Hepatocyte (in vitro differentiated cells): Measurements from ENCODE around the gene MYH7B. TPM values are rescaled to one million over a fixed set of nuclear protein-coding genes. Genes with fewer than 3 reads are reported as not detected.

Experiments
- DNase-seq: peaks from one replicate; pipeline ENCODE4 v3.0.0-alpha.2; 2016; ENCODE audit warnings: low spot score
- H2AFZ ChIP-seq: fragments of 200-600 bp; sonication (generic); 2 replicates; pipeline ENCODE4 v1.6.0; 2016; ENCODE audit warnings: antibody characterized with exemption, mild to moderate bottlenecking
- H3K27ac ChIP-seq: fragments of 200-600 bp; sonication (generic); 2 replicates; pipeline ENCODE4 v1.5.1; 2016; ENCODE audit warnings: mild to moderate bottlenecking
- H3K27me3 ChIP-seq: fragments of 200-600 bp; sonication (generic); 2 replicates; pipeline ENCODE4 v1.6.1; 2016
- H3K36me3 ChIP-seq: fragments of 200-600 bp; sonication (generic); replicated peaks from 2 replicates; pipeline ENCODE4 v1.5.1; 2016; ENCODE audit warnings: low read depth; ENCODE audit not compliant: insufficient read depth
- H3K4me1 ChIP-seq: fragments of 200-600 bp; sonication (generic); 2 replicates; pipeline ENCODE4 v1.5.1; 2016; ENCODE audit warnings: mild to moderate bottlenecking, moderate library complexity; ENCODE audit not compliant: insufficient read depth
- H3K4me2 ChIP-seq: fragments of 200-600 bp; sonication (generic); 2 replicates; pipeline ENCODE4 v1.6.0; 2016
- H3K4me3 ChIP-seq: fragments of 200-600 bp; sonication (generic); 2 replicates; pipeline ENCODE4 v1.5.1; 2016; ENCODE audit warnings: mild to moderate bottlenecking
- H3K79me2 ChIP-seq: fragments of 200-600 bp; sonication (generic); 2 replicates; pipeline ENCODE4 v1.6.0; 2017; ENCODE audit warnings: mild to moderate bottlenecking
- H3K9me2 ChIP-seq: fragments of 200-600 bp; sonication (generic); replicated peaks from 2 replicates; pipeline ENCODE4 v1.6.0; 2017; ENCODE audit warnings: mild to moderate bottlenecking; ENCODE audit not compliant: insufficient read depth
- H3K9me3 ChIP-seq: fragments of 200-600 bp; sonication (generic); 2 replicates; pipeline ENCODE4 v1.5.1; 2016; ENCODE audit warnings: low read depth, mild to moderate bottlenecking
- H4K20me1 ChIP-seq: fragments of 200-600 bp; sonication (generic); 2 replicates; pipeline ENCODE4 v1.6.0; 2016; ENCODE audit warnings: mild to moderate bottlenecking; ENCODE audit not compliant: insufficient read depth, poor library complexity, severe bottlenecking
- EZH2 ChIP-seq: fragments of 200-600 bp; sonication (generic); IDR thresholded peaks from 2 replicates; pipeline ENCODE4 v1.6.1; 2016; ENCODE audit warnings: antibody characterized with exemption, mild to moderate bottlenecking, borderline replicate concordance
- EZH2phosphoT487 ChIP-seq: fragments of 200-600 bp; sonication (generic); IDR thresholded peaks from one replicate; pipeline ENCODE4 v1.6.1; 2018; ENCODE audit warnings: antibody characterized with exemption, mild to moderate bottlenecking, low read depth, moderate library complexity; ENCODE audit not compliant: unreplicated experiment, severe bottlenecking
- WGBS: methylation state at CpG from one replicate; pipeline ENCODE4 v1.1.6; 2016; ENCODE audit warnings: low lambda C conversion rate; ENCODE audit errors: missing lambda C conversion rate; 5-methylcytosine and 5-hydroxymethylcytosine counted together
- polyA plus RNA-seq: library from polyadenylated mRNA; unstranded; fragments of >200 nt; fragmentation: Nextera tagmentation; extraction: Ambion mirVana; gene quantifications from 2 replicates; pipeline ENCODE4 v1.2.1, GENCODE V29; 2016
- total RNA-seq: library from RNA; depleted of rRNA; stranded (reverse); fragments of >200 nt; gene quantifications from 2 replicates; pipeline ENCODE4 v1.2.3, GENCODE V29; 2014
- TF ChIP-seq, protein P1 (sequence below): fragments of 200-600 bp; sonication (generic); IDR thresholded peaks from 2 replicates; pipeline ENCODE4 v1.5.1; 2016; ENCODE audit warnings: antibody characterized with exemption, mild to moderate bottlenecking; ENCODE audit not compliant: poor library complexity

The MYH7B gene
- total and polyA plus RNA-seq, 2 experiments from 2014 or later, result 0.07 to 0.42 TPM

DNA sequence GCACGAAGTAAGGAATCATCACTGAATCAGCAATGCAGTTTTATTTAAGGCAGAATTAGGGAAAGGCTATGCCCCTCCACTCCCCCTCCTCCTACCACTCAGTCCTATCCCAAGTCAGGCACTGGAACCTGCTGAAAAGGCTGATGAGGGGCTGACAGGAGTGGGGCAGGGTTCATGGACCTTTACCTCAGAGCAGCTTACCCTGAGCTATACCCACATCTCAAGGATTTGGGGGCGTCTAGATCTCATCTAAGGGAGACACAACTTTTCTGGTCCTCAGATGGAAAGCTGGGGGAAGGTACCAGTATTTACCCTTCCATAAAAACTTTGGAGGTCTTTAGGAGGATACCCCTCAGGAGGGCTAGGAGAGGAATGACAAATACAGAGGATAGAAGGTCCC, 27.3 kb upstream of the MYH7B start:
- no peak overlapping the region for H2AFZ ChIP-seq
- 88% methylated on average over 2 of the region's 2 CpGs for WGBS
- TF ChIP-seq EZH2, result no peak
- TF ChIP-seq EZH2phosphoT487, result no peak
- TF ChIP-seq, protein P1, sequence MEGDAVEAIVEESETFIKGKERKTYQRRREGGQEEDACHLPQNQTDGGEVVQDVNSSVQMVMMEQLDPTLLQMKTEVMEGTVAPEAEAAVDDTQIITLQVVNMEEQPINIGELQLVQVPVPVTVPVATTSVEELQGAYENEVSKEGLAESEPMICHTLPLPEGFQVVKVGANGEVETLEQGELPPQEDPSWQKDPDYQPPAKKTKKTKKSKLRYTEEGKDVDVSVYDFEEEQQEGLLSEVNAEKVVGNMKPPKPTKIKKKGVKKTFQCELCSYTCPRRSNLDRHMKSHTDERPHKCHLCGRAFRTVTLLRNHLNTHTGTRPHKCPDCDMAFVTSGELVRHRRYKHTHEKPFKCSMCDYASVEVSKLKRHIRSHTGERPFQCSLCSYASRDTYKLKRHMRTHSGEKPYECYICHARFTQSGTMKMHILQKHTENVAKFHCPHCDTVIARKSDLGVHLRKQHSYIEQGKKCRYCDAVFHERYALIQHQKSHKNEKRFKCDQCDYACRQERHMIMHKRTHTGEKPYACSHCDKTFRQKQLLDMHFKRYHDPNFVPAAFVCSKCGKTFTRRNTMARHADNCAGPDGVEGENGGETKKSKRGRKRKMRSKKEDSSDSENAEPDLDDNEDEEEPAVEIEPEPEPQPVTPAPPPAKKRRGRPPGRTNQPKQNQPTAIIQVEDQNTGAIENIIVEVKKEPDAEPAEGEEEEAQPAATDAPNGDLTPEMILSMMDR, result no peak

DNA sequence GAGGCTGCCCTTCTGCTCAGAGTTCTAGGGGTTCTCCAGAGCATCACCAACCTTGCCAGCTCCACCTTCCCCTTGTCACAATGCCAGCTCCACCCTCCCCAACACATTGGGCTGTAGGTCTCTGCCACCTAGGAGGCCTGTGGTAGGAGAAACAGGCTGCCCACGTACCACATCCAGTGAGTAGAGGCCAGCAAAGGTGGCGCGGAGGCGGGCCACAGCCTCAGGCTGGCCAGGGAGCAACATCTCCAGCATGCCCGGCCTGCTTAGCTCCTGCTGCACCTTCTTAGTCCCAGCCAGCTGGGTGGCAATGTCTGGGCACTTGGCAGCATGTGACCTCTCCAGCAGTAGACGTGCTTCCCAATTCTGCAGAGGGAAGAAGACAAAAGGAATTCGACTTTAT, 23.9 kb upstream of the MYH7B start:
- H2AFZ ChIP-seq, result no peak overlapping the region
- no peaks in the 10 kb centered on the region for H4K20me1 ChIP-seq
- H3K27me3 ChIP-seq, result no peaks in the 10 kb centered on the region
- H3K27ac ChIP-seq, result no peak overlapping the region
- no peaks in the 10 kb centered on the region for H3K9me2 ChIP-seq
- no peak overlapping the region for H3K4me2 ChIP-seq
- H3K4me3 ChIP-seq, result no peak overlapping the region
- TF ChIP-seq EZH2 (no peak), EZH2phosphoT487 (no peak)
- TF ChIP-seq, protein P1, result no peak
- no peaks in the 10 kb centered on the region for H3K36me3 ChIP-seq
- H3K9me3 ChIP-seq, result no peaks in the 10 kb centered on the region
- H3K79me2 ChIP-seq, result no peaks in the 10 kb centered on the region
- WGBS, result 92% methylated on average over 7 of the region's 7 CpGs
- no peaks in the 10 kb centered on the region for H3K4me1 ChIP-seq
- DNase-seq, result no peak

More for the DNA sequence above, 27.3 kb upstream of the MYH7B start:
- no peak for DNase-seq
- Histone ChIP-seq H3K9me3 (no peaks in the 10 kb centered on the region), H3K9me2 (no peaks in the 10 kb centered on the region), H3K27me3 (no peaks in the 10 kb centered on the region), H3K4me1 (no peaks in the 10 kb centered on the region), H3K27ac (no peak overlapping the region), H4K20me1 (no peaks in the 10 kb centered on the region), H3K36me3 (no peaks in the 10 kb centered on the region), H3K79me2 (no peaks in the 10 kb centered on the region), H3K4me2 (no peak overlapping the region), H3K4me3 (no peak overlapping the region)

DNA sequence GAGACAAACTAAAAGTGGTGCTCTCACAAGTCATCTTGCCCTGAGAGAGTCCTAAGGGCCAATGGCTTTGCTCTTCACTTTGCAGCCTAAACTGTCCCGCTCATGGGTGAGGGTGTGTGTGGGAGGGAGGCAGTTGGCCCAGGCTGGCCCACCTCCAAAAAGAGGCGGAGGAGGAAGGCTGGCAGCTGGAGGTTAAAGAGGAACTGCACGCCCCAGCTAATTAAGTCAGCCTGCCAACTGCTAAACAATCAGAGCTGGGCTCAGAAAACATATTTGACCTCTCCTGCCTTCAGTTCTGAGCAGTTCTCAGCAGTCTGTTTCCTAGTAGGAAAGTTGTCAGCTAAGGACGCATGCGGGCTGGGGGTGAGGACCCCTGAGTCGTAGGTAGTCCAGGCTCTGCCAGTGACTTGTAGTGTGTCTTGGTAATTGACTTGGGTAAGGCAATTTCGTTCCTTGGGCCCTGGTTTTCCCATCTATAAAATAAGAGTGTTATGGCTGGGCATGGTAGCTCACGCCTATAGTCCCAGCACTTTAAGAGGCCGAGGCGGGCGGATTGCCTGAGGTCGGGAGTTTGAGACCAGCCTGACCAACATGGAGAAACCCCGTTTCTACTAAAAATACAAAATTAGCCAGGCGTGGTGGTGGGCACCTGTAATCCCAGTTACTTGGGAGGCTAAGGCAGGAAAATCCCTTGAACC, 17.1 kb upstream of the MYH7B start:
- no peak overlapping the region for H3K27ac ChIP-seq
- H3K79me2 ChIP-seq, result no peaks in the 10 kb centered on the region
- no peaks in the 10 kb centered on the region for H3K4me1 ChIP-seq
- H3K4me2 ChIP-seq, result no peak overlapping the region
- H3K9me2 ChIP-seq, result no peaks in the 10 kb centered on the region
- no peak overlapping the region for H2AFZ ChIP-seq
- H3K36me3 ChIP-seq, result no peaks in the 10 kb centered on the region
- H3K9me3 ChIP-seq, result no peaks in the 10 kb centered on the region
- WGBS, result 97% methylated on average over 14 of the region's 14 CpGs
- no peak for DNase-seq
- no peaks in the 10 kb centered on the region for H3K27me3 ChIP-seq
- H4K20me1 ChIP-seq, result no peaks in the 10 kb centered on the region
- H3K4me3 ChIP-seq, result no peak overlapping the region
- TF ChIP-seq, protein P1, result no peak
- TF ChIP-seq EZH2 (no peak), EZH2phosphoT487 (no peak)
